Jurkat, Clone E6-1 (cell line): Measurements from ENCODE around the gene IL1RAPL1.
"Not testable (repeated sequence)": the region's sequence is repeated elsewhere in the genome, so short reads cannot be mapped to it uniquely, and the experiment has no call there.

Source experiments
- DNase-seq: peaks from one replicate; pipeline ENCODE4 v3.0.0-alpha.2; 2011; ENCODE audit warnings: low read depth, low spot score
- H3K4me3 ChIP-seq: 2 replicates; pipeline ENCODE4 v1.5.1; 2011; ENCODE audit warnings: mild to moderate bottlenecking, low read length, control low read depth, moderate library complexity

Gene IL1RAPL1

GRCh38 chrX:28752330-28752729 is 165.1 kb downstream of the IL1RAPL1 start:
- no peak for DNase-seq
- no peak overlapping the region for H3K4me3 ChIP-seq

GRCh38 chrX:28756175-28756574 is 168.9 kb downstream of the IL1RAPL1 start:
- DNase-seq: no peak
- no peak overlapping the region for H3K4me3 ChIP-seq

GRCh38 chrX:28756647-28757046 is 169.4 kb downstream of the IL1RAPL1 start:
- DNase-seq: no peak
- H3K4me3 ChIP-seq: no peak overlapping the region

GRCh38 chrX:28757290-28757689 is 170.0 kb downstream of the IL1RAPL1 start:
- no peak overlapping the region for H3K4me3 ChIP-seq
- DNase-seq: no peak

- H3K4me3 ChIP-seq, DNase-seq: not testable (repeated sequence)
These were observed 179.3 kb downstream of the IL1RAPL1 start for GRCh38 chrX:28766561-28766960.

- DNase-seq: no peak
- H3K4me3 ChIP-seq: no peak overlapping the region
These were observed 186.6 kb downstream of the IL1RAPL1 start for GRCh38 chrX:28773807-28774206.

- H3K4me3 ChIP-seq: no peak overlapping the region
- DNase-seq: no peak
These were observed 200.0 kb downstream of the IL1RAPL1 start for GRCh38 chrX:28787206-28787605.

- not testable (repeated sequence) for H3K4me3 ChIP-seq, DNase-seq
These were observed 213.4 kb downstream of the IL1RAPL1 start for GRCh38 chrX:28800671-28801070.

GRCh38 chrX:28802625-28803024 is 215.4 kb downstream of the IL1RAPL1 start:
- no peak for DNase-seq
- H3K4me3 ChIP-seq: no peak overlapping the region

- H3K4me3 ChIP-seq: no peak overlapping the region
- no peak for DNase-seq
These were observed 248.7 kb downstream of the IL1RAPL1 start for GRCh38 chrX:28835991-28836390.

- DNase-seq: no peak
- no peak overlapping the region for H3K4me3 ChIP-seq
These were observed 256.6 kb downstream of the IL1RAPL1 start for GRCh38 chrX:28843817-28844216.

GRCh38 chrX:28847423-28847822 is 260.2 kb downstream of the IL1RAPL1 start:
- no peak overlapping the region for H3K4me3 ChIP-seq
- DNase-seq: no peak

- no peak for DNase-seq
- no peak overlapping the region for H3K4me3 ChIP-seq
These were observed 261.5 kb downstream of the IL1RAPL1 start for GRCh38 chrX:28848707-28849106.

GRCh38 chrX:28850955-28851354 is 263.7 kb downstream of the IL1RAPL1 start:
- H3K4me3 ChIP-seq: no peak overlapping the region
- no peak for DNase-seq

GRCh38 chrX:28851871-28852270 is 264.6 kb downstream of the IL1RAPL1 start:
- no peak overlapping the region for H3K4me3 ChIP-seq
- no peak for DNase-seq

GRCh38 chrX:28854637-28855036 is 267.4 kb downstream of the IL1RAPL1 start:
- DNase-seq: no peak
- no peak overlapping the region for H3K4me3 ChIP-seq

GRCh38 chrX:28876408-28876807 is 289.2 kb downstream of the IL1RAPL1 start:
- no peak overlapping the region for H3K4me3 ChIP-seq

GRCh38 chrX:28876901-28877300 is 289.7 kb downstream of the IL1RAPL1 start:
- H3K4me3 ChIP-seq: no peak overlapping the region
- no peak for DNase-seq

More at GRCh38 chrX:28876408-28876807, 289.2 kb downstream of the IL1RAPL1 start:
- no peak for DNase-seq

GRCh38 chrX:28880136-28880535 is 292.9 kb downstream of the IL1RAPL1 start:
- no peak overlapping the region for H3K4me3 ChIP-seq
- no peak for DNase-seq

- H3K4me3 ChIP-seq: no peak overlapping the region
- DNase-seq: no peak
These were observed 297.6 kb downstream of the IL1RAPL1 start for GRCh38 chrX:28884823-28885222.

GRCh38 chrX:28888416-28888815 is 301.2 kb downstream of the IL1RAPL1 start:
- DNase-seq: no peak
- no peak overlapping the region for H3K4me3 ChIP-seq

GRCh38 chrX:28889591-28890090 is 302.4 kb downstream of the IL1RAPL1 start:
- no peak for DNase-seq

More at GRCh38 chrX:28889591-28890090, 302.4 kb downstream of the IL1RAPL1 start:
- no peak overlapping the region for H3K4me3 ChIP-seq
